ENCODE results near the gene PRUNE1. TPM values are rescaled to one million over a fixed set of nuclear protein-coding genes. Genes with fewer than 3 reads are reported as not detected.

Gene PRUNE1
- total and polyA plus RNA-seq, 2 donors from 2014 or later, result 24.0 to 25.6 TPM

GRCh38 chr1:151009206-151009587 lies 948 bp downstream of the PRUNE1 start:
- Histone ChIP-seq H3K27ac (ENCODE audit: low read depth in 2 of 2, low read length in 2 of 2) (peak overlapping the region; percentile 91 to 95), H3K4me3 (ENCODE audit: low read length in 3 of 3) (peak overlapping the region; percentile 81 to 95 (median 95)), H3K36me3 (ENCODE audit: control insufficient read depth in 2 of 3, insufficient read depth in 3 of 3, low read length in 3 of 3) (no peaks in the 10 kb centered on the region), H3K27me3 (ENCODE audit: control insufficient read depth, insufficient read depth, low read length) (no peaks in the 10 kb centered on the region), H3K4me1 (ENCODE audit: control insufficient read depth in 2 of 3, insufficient read depth in 2 of 3, low read depth in 1 of 3, low read length in 3 of 3) (peaks cover 3 to 20% (median 14%) of the 10 kb centered on the region in 3 donors), H3K9me3 (ENCODE audit: control insufficient read depth in 2 of 3, insufficient read depth in 1 of 3, low read length in 3 of 3) (no peaks in the 10 kb centered on the region), H3K9ac (ENCODE audit: low read length in 3 of 3) (peak overlapping the region; percentile 89 to 95 (median 94))
- DNase-seq, result no peak
- intact Hi-C loops (cut with DNase I), result no loop called here
- FAIRE-seq, result no peak
- TF ChIP-seq CTCF (IDR thresholded peaks at IDR 0.05; ENCODE audit: borderline replicate concordance, extremely low read depth, insufficient read depth), result no peak

- DNase-seq (no peak), FAIRE-seq (no peak)
- no peak for TF ChIP-seq CTCF (IDR thresholded peaks at IDR 0.05; ENCODE audit: borderline replicate concordance, extremely low read depth, insufficient read depth)
- H3K9ac ChIP-seq (ENCODE audit: low read length in 3 of 3), result peak overlapping the region in 1 of 3 donors; percentile 95
- no peak overlapping the region for H3K27ac ChIP-seq (ENCODE audit: low read depth in 2 of 2, low read length in 2 of 2)
- no peaks in the 10 kb centered on the region for H3K9me3 ChIP-seq (ENCODE audit: control insufficient read depth in 2 of 3, insufficient read depth in 1 of 3, low read length in 3 of 3)
- H3K36me3 ChIP-seq (ENCODE audit: control insufficient read depth in 2 of 3, insufficient read depth in 3 of 3, low read length in 3 of 3), result no peaks in the 10 kb centered on the region
- H3K4me3 ChIP-seq (ENCODE audit: low read length in 3 of 3), result peak overlapping the region in 1 of 3 donors; percentile 95
- intact Hi-C loops (cut with DNase I), result no loop called here
- H3K4me1 ChIP-seq (ENCODE audit: control insufficient read depth in 2 of 3, insufficient read depth in 2 of 3, low read depth in 1 of 3, low read length in 3 of 3), result peaks cover 3 to 20% (median 14%) of the 10 kb centered on the region in 3 donors
- H3K27me3 ChIP-seq (ENCODE audit: control insufficient read depth, insufficient read depth, low read length), result no peaks in the 10 kb centered on the region
Observed at GRCh38 chr1:151009674-151010345, 1.6 kb downstream of the PRUNE1 start.

GRCh38 chr1:151010346-151010726 lies 2.1 kb downstream of the PRUNE1 start:
- no peaks in the 10 kb centered on the region for H3K27me3 ChIP-seq (ENCODE audit: control insufficient read depth, insufficient read depth, low read length)
- H3K36me3 ChIP-seq (ENCODE audit: control insufficient read depth in 2 of 3, insufficient read depth in 3 of 3, low read length in 3 of 3), result no peaks in the 10 kb centered on the region
- no peak for DNase-seq
- no peaks in the 10 kb centered on the region for H3K9me3 ChIP-seq (ENCODE audit: control insufficient read depth in 2 of 3, insufficient read depth in 1 of 3, low read length in 3 of 3)
- no peak overlapping the region for H3K9ac ChIP-seq (ENCODE audit: low read length in 3 of 3)
- intact Hi-C loops (cut with DNase I), result no loop called here
- no peak for FAIRE-seq
- H3K27ac ChIP-seq (ENCODE audit: low read depth in 2 of 2, low read length in 2 of 2), result no peak overlapping the region
- H3K4me3 ChIP-seq (ENCODE audit: low read length in 3 of 3), result no peak overlapping the region
- H3K4me1 ChIP-seq (ENCODE audit: control insufficient read depth in 2 of 3, insufficient read depth in 2 of 3, low read depth in 1 of 3, low read length in 3 of 3), result peaks cover 3 to 19% (median 14%) of the 10 kb centered on the region in 3 donors
- TF ChIP-seq CTCF (IDR thresholded peaks at IDR 0.05; ENCODE audit: borderline replicate concordance, extremely low read depth, insufficient read depth), result no peak
